Stomach (tissue), 4 donors: Measurements from ENCODE around the gene CCDC186.

Experiments
- CTCF ChIP-seq, 7 experiments: fragments of 450-650 bp in 4 of 7; fragments of 200-600 bp in 3 of 7; sonication (generic) in 3 of 7; IDR thresholded peaks; one replicate each; pipeline ENCODE4 v1.5.1; 2016 to 2019; ENCODE audit warnings: antibody characterized with exemption in 7 of 7, control low read depth in 2 of 7, mild to moderate bottlenecking in 1 of 7
- EP300 ChIP-seq: sonication (generic); formaldehyde crosslinking; IDR thresholded peaks from one replicate; pipeline ENCODE4 v1.6.1; 2017; ENCODE audit warnings: antibody characterized with exemption
- POLR2AphosphoS5 ChIP-seq, 3 donors: sonication (generic); formaldehyde crosslinking; IDR thresholded peaks; one replicate each; pipeline ENCODE4 v1.6.1; 2016; ENCODE audit warnings: antibody characterized with exemption in 3 of 3

DNA sequence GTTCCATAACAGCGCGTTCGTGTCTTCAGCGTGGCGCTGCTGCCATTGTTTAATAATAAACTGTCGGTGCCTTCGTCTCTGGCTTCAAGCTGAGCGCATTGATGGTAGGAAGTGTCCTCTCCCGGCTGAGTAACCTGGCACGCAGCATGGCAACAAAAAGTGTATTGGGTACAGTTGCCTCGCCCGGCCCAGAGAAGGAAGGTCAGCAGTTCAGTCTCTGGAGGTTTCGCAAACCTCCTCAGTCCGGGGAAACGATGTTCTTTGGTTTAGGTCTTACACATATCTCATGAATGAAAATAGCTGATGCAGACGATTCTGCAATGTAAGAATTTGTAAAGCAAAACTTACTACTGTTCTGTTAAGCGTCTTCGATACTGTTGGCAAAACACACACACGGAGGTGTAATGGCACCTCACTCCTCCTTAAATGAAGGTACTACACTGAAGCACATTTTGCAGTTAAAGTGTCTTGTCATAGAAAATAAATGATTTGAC, 739 bp upstream of the CCDC186 start:
- TF ChIP-seq EP300, result no peak
- no peak for TF ChIP-seq CTCF (IDR thresholded peaks at IDR 0.05)
- no peak for TF ChIP-seq POLR2AphosphoS5 (IDR thresholded peaks at IDR 0.05)
